Activated naive CD4-positive, alpha-beta T cell treated with anti-CD3 and anti-CD28 coated beads, Interleukin-2, amount 10 ng/mL, durations not matched to agents 7 days and 5 days (primary cell): ENCODE measurements around the gene PSMD9.
"Not testable (repeated sequence)": the region's sequence is repeated elsewhere in the genome, so short reads cannot be mapped to it uniquely, and the experiment has no call there.

Source experiments
- CTCF ChIA-PET: fragments of 350-600 bp; sonication (Branson Sonifier 250); formaldehyde crosslinking; loops from one replicate; lab custom pipeline; 2021; ENCODE audit warnings: antibody characterized with exemption; lab: Charles Lee
- DNase-seq: peaks from one replicate; pipeline ENCODE4 v3.0.0-alpha.2; 2020
- H3K27ac Mint-ChIP-seq: one replicate; pipeline ENCODE4 v1.8.0; 2021; ENCODE audit warnings: mild to moderate bottlenecking, moderate library complexity, mixed read lengths
- H3K27me3 Mint-ChIP-seq: one replicate; pipeline ENCODE4 v1.8.0; 2021; ENCODE audit warnings: mild to moderate bottlenecking, mixed read lengths
- H3K36me3 Mint-ChIP-seq: one replicate; pipeline ENCODE4 v1.8.0; 2021; ENCODE audit warnings: mixed read lengths
- H3K4me1 Mint-ChIP-seq: one replicate; pipeline ENCODE4 v1.8.0; 2021; ENCODE audit warnings: mixed read lengths
- H3K4me3 Mint-ChIP-seq: one replicate; pipeline ENCODE4 v1.8.0; 2021; ENCODE audit warnings: mild to moderate bottlenecking, moderate library complexity, mixed read lengths
- H3K9me3 Mint-ChIP-seq: one replicate; pipeline ENCODE4 v1.8.0; 2021; ENCODE audit warnings: mixed read lengths

The PSMD9 gene

GRCh38 chr12:121889661-121890060 is 1.1 kb downstream of the PSMD9 start:
- CTCF ChIA-PET: interaction anchor here (0.6 to 4.3 kb wide), 3 partner anchors 95 to 301 kb away, joined by 3 to 76 read pairs (median 3); partner anchors contain the start of gene RHOF

DNA sequence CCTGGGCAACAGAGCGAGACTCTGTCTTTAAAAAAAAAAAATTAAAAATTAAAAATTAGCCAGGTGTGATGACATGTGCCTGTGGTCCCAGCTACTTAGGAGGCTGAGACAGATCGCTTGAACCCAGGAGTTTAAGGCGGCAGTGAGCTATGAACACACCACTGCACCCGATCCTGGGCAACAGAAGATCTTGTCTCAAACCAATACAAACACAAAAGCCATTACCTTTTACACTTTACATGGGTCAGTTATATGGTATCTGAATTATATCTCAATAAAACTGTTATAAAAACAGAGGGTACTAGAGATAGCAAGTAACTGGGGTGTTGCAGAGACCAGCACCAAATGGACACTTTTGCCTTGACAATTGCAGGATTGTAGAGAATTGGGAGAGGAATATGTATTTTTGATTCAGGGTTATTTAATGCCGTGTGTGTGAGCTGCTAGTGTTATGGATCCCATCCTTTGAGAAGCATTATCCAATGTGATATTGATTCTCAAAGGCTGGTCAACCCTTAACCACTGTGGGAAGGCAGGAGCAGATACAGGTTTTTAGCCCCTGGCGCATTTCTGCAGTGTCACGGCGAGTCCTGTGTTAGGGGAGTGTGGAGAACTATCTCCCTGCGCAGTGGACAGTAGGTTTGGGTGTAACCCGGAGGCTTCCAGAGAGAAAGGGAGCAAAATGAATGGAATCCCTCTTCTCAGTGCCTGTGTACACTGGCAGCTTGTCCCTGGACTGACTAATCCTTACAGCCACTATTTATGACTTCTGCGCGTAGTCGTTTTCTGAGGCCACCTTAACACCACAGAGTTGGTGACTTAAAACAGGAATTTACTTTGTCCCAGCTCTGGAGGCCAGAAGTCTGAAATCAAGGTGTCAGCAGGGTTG is 4.3 kb downstream of the PSMD9 start:
- peak overlapping the region; percentile 92 for H3K27ac Mint-ChIP-seq

More at GRCh38 chr12:121889661-121890060, 1.1 kb downstream of the PSMD9 start:
- not testable (repeated sequence) for H3K9me3 Mint-ChIP-seq, DNase-seq, H3K27me3 Mint-ChIP-seq
- Mint-ChIP-seq H3K36me3 (peaks cover 18% of the 10 kb centered on the region), H3K4me1 (peaks cover 55% of the 10 kb centered on the region), H3K4me3 (peak overlapping the region; percentile 93), H3K27ac (peak overlapping the region; percentile 99)

DNA sequence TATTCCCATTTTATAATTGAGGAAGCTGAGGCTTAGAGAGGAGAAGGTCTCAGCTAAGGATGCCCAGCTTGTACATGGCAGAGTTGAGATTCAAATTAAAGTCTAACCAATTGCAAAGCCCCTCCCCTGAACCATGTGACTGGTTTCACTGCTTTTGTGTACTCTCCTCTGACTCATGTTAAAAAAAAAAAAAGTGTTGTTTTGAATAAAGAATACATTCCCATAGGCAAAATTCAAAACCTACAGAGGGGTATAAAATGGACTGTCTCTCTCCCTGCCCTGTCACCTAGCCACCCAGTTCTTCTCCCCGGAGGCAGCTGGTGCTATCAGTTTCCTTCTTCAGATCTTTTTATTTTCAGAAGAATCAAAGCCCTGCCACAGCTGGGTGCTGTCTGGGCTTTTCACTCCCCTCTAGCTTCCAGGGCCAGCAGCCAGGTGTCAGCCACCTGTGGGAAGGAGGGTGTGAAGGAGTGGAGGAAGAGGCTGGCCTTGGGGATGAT is 5.4 kb downstream of the PSMD9 start:
- peak; percentile 49 for DNase-seq
- CTCF ChIA-PET: interaction anchor here (0.7 to 5.9 kb wide), 5 partner anchors 24 to 367 kb away, joined by 3 to 56 read pairs (median 3); partner anchors contain the start of genes CFAP251 and RHOF
- peak overlapping the region; percentile 92 for H3K27ac Mint-ChIP-seq

More for the DNA sequence above, 4.3 kb downstream of the PSMD9 start:
- peaks cover 53% of the 10 kb centered on the region for H3K4me1 Mint-ChIP-seq
- H3K27me3 Mint-ChIP-seq: no peaks in the 10 kb centered on the region
- H3K9me3 Mint-ChIP-seq: no peaks in the 10 kb centered on the region
- CTCF ChIA-PET: interaction anchor here (0.6 to 5.9 kb wide), 6 partner anchors 11 to 231 kb away, joined by 3 to 56 read pairs (median 4); partner anchors contain the start of genes CFAP251 and RHOF
- no peak overlapping the region for H3K4me3 Mint-ChIP-seq
- DNase-seq: no peak
- peaks cover 31% of the 10 kb centered on the region for H3K36me3 Mint-ChIP-seq

DNA sequence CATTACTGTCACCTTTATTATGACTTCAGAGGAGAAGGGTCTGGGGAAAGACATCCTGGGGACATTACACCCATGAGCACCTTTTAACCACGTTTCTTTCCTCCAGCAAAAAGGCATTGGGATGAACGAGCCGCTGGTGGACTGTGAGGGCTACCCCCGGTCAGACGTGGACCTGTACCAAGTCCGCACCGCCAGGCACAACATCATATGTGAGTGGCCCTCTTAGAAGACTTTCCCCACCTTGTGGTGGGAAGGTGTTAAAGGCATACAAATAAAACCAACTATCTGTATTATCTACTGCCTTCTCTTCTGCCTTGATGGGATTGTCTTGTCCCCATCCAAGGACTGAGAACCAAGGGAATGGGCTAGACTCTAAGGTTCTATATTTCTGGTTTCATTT is 6.0 kb downstream of the PSMD9 start:
- peak overlapping the region; percentile 92 for H3K27ac Mint-ChIP-seq
- no peak overlapping the region for H3K4me3 Mint-ChIP-seq
- no peaks in the 10 kb centered on the region for H3K9me3 Mint-ChIP-seq
- no peak for DNase-seq
- CTCF ChIA-PET: interaction anchor here (1.1 to 5.9 kb wide), 3 partner anchors 99 to 229 kb away, joined by 3 to 56 read pairs (median 3); partner anchors contain the start of gene RHOF
- H3K4me1 Mint-ChIP-seq: peaks cover 39% of the 10 kb centered on the region
- H3K27me3 Mint-ChIP-seq: no peaks in the 10 kb centered on the region
- peaks cover 39% of the 10 kb centered on the region for H3K36me3 Mint-ChIP-seq

More for the DNA sequence above, 5.4 kb downstream of the PSMD9 start:
- Mint-ChIP-seq H3K4me1 (peaks cover 45% of the 10 kb centered on the region), H3K4me3 (no peak overlapping the region), H3K9me3 (no peaks in the 10 kb centered on the region), H3K36me3 (peaks cover 35% of the 10 kb centered on the region), H3K27me3 (no peaks in the 10 kb centered on the region)

- no peaks in the 10 kb centered on the region for H3K9me3 Mint-ChIP-seq
- H3K36me3 Mint-ChIP-seq: peaks cover 49% of the 10 kb centered on the region
- CTCF ChIA-PET: interaction anchor here (1.0 kb wide), 1 partner anchor 104 kb away, joined by 3 read pairs; the partner anchor contains the start of gene RHOF
- no peak overlapping the region for H3K27ac Mint-ChIP-seq
- peaks cover 17% of the 10 kb centered on the region for H3K4me1 Mint-ChIP-seq
- no peaks in the 10 kb centered on the region for H3K27me3 Mint-ChIP-seq
- no peak for DNase-seq
- no peak overlapping the region for H3K4me3 Mint-ChIP-seq
Measured at GRCh38 chr12:121898287-121898686, 9.7 kb downstream of the PSMD9 start.

DNA sequence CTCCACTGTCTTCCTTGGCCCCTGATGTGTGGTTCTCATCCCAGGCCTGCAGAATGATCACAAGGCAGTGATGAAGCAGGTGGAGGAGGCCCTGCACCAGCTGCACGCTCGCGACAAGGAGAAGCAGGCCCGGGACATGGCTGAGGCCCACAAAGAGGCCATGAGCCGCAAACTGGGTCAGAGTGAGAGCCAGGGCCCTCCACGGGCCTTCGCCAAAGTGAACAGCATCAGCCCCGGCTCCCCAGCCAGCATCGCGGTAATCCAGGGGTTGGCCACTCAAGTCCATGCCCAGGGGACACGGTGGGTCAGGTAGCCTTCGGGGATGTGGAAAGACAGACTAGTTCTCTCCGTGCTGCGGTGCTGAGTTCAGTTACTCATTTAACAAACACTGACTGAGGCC is 11.0 kb downstream of the PSMD9 start:
- Mint-ChIP-seq H3K36me3 (peaks cover 45% of the 10 kb centered on the region), H3K27ac (no peak overlapping the region), H3K4me1 (peaks cover 4% of the 10 kb centered on the region), H3K4me3 (no peak overlapping the region), H3K9me3 (no peaks in the 10 kb centered on the region), H3K27me3 (no peaks in the 10 kb centered on the region)
- DNase-seq: no peak
- CTCF ChIA-PET: no interaction called here

GRCh38 chr12:121903202-121903601 is 14.6 kb downstream of the PSMD9 start:
- H3K27ac Mint-ChIP-seq: no peak overlapping the region
- CTCF ChIA-PET: no interaction called here
- H3K36me3 Mint-ChIP-seq: peaks cover 43% of the 10 kb centered on the region
- H3K9me3 Mint-ChIP-seq: no peaks in the 10 kb centered on the region
- no peak overlapping the region for H3K4me3 Mint-ChIP-seq
- H3K4me1 Mint-ChIP-seq: no peaks in the 10 kb centered on the region
- no peaks in the 10 kb centered on the region for H3K27me3 Mint-ChIP-seq
- no peak for DNase-seq

- peaks cover 12% of the 10 kb centered on the region for H3K4me1 Mint-ChIP-seq
- DNase-seq: no peak
- H3K36me3 Mint-ChIP-seq: peaks cover 44% of the 10 kb centered on the region
- H3K4me3 Mint-ChIP-seq: no peak overlapping the region
- no peaks in the 10 kb centered on the region for H3K9me3 Mint-ChIP-seq
- H3K27ac Mint-ChIP-seq: no peak overlapping the region
- no peaks in the 10 kb centered on the region for H3K27me3 Mint-ChIP-seq
- CTCF ChIA-PET: no interaction called here
Measured at GRCh38 chr12:121905746-121906145, 17.2 kb downstream of the PSMD9 start.

- Mint-ChIP-seq H3K36me3 (peaks cover 40% of the 10 kb centered on the region), H3K9me3 (no peaks in the 10 kb centered on the region), H3K4me3 (no peak overlapping the region), H3K4me1 (peaks cover 18% of the 10 kb centered on the region), H3K27me3 (no peaks in the 10 kb centered on the region), H3K27ac (no peak overlapping the region)
- peak; percentile 27 for DNase-seq
- CTCF ChIA-PET: interaction anchor here (1.4 kb wide), 1 partner anchor 8 kb away, joined by 3 read pairs; no protein-coding TSS in a partner anchor
Measured at GRCh38 chr12:121908702-121909101, 20.1 kb downstream of the PSMD9 start.

GRCh38 chr12:121911824-121912585 is 23.4 kb downstream of the PSMD9 start:
- no peak overlapping the region for H3K4me3 Mint-ChIP-seq
- peaks cover 41% of the 10 kb centered on the region for H3K36me3 Mint-ChIP-seq
- H3K27ac Mint-ChIP-seq: peak overlapping the region; percentile 11
- H3K4me1 Mint-ChIP-seq: peaks cover 22% of the 10 kb centered on the region
- no peaks in the 10 kb centered on the region for H3K27me3 Mint-ChIP-seq
- no peak for DNase-seq
- H3K9me3 Mint-ChIP-seq: no peaks in the 10 kb centered on the region
- CTCF ChIA-PET: interaction anchor here (1.1 kb wide), 1 partner anchor 117 kb away, joined by 3 read pairs; no protein-coding TSS in a partner anchor

DNA sequence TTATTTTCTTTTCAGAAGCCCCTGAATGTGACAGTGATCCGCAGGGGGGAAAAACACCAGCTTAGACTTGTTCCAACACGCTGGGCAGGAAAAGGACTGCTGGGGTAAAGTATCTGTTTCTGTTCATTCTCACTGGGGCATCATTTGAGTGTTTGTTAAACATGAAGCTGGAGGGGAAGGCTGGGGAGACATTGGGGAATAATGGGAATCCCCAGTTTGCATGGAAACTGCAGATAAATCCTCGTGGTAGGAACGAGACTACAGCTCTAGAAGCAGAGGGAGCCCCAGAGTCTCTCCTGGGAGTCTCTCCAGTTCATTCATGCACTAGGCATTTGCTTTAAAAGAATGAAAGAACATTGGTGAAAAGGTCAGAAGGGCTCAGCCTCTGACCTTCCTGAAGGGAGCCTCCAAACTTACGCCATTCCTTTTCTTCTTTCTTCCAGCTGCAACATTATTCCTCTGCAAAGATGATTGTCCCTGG is 27.3 kb downstream of the PSMD9 start:
- peaks cover 28% of the 10 kb centered on the region for H3K4me1 Mint-ChIP-seq
- H3K27ac Mint-ChIP-seq: no peak overlapping the region
- no peaks in the 10 kb centered on the region for H3K9me3 Mint-ChIP-seq
- H3K4me3 Mint-ChIP-seq: no peak overlapping the region
- H3K27me3 Mint-ChIP-seq: no peaks in the 10 kb centered on the region
- CTCF ChIA-PET: interaction anchor here (0.8 to 1.3 kb wide), 4 partner anchors 76 to 279 kb away, joined by 3 to 6 read pairs (median 3); no protein-coding TSS in a partner anchor
- peaks cover 36% of the 10 kb centered on the region for H3K36me3 Mint-ChIP-seq
- no peak for DNase-seq

DNA sequence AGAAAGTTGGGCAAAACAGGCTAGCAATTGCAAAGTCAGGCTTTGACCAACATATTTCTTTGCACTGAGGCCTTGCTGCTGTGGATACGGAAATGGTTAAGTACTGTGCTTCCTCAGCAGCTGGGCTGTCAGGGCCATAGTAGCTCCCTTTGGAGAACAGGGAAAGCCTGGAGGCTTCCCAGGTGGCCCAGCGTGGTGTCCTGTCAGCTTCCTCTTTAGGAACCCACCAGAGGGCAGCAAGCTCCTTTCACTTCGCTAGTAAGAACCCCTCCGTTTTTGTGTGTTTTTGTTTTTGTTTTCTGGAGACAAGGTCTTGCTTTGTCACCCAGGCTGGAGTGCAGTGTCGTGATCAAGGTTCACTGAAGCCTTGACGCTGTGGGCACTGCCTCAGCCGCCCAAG is 28.1 kb downstream of the PSMD9 start:
- Mint-ChIP-seq H3K4me3 (no peak overlapping the region), H3K4me1 (peaks cover 28% of the 10 kb centered on the region), H3K27me3 (no peaks in the 10 kb centered on the region), H3K9me3 (no peaks in the 10 kb centered on the region), H3K36me3 (peaks cover 31% of the 10 kb centered on the region), H3K27ac (no peak overlapping the region)
- CTCF ChIA-PET: interaction anchor here (0.5 to 1.3 kb wide), 8 partner anchors 9 to 279 kb away, joined by 3 to 6 read pairs (median 3); no protein-coding TSS in a partner anchor
- DNase-seq: peak; percentile 31

DNA sequence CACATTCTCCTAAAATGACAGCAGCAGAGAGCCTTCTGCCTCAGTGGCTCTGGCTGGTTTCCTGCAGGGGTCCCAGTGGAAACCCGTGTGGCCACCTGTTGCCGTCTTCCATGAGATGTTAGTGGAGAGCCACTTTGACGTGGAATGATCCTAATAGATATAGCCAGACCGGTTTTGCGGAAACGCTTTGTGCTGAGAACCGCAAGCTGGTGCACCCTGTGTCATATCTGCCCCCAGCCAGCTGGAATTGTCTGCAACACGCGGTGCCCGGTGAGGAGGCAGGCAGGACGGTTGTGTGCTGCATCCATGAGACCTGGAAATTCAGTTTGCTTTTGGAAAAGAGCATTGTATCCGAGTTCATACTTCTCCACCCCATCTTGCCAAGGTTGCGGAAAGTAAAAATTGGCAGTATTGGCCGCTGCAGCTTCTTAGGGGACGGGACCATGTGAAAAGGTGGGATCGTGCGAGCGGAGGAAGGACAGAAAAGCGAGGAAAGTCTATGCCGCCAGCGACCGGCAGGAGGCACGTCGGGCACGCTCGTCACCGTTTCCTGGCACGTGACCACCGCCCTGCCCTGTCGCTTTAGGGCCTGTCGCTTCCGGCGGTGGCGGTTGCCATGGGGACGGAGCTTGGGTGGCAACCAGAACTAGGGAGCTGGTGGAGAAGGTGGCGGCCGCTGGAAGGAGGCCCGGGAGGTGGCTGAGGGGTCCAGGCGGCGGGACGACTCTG is 29.5 kb downstream of the PSMD9 start, which contains the start of gene CFAP251:
Gene CFAP251 (plus strand): TSS at position 643 of the 729 bp plus-strand sequence. CDS start 2,714 bp downstream, outside the sequence.
- Mint-ChIP-seq H3K9me3 (no peaks in the 10 kb centered on the region), H3K4me3 (peak within 1 kb of the TSS; percentile 82), H3K27me3 (no peaks in the 10 kb centered on the region), H3K27ac (peak within 1 kb of the TSS; percentile 91), H3K36me3 (peaks cover 25% of the 10 kb centered on the region), H3K4me1 (peaks cover 22% of the 10 kb centered on the region)
- CTCF ChIA-PET: interaction anchor here (0.5 to 1.9 kb wide), 7 partner anchors 25 to 276 kb away, joined by 3 to 4 read pairs (median 4); partner anchors contain the start of genes PSMD9 and RHOF
- peak; percentile 99 for DNase-seq
